ENCODE data around the gene SLC39A11. TPM values are rescaled to one million over a fixed set of nuclear protein-coding genes. Genes with fewer than 3 reads are reported as not detected.

The SLC39A11 gene
- total and polyA plus RNA-seq, 2 of the 13 experiments (the other 11 are each of a cell fraction or from before 2014, with no cell fraction given): 17.2 to 31.5 TPM

DNA sequence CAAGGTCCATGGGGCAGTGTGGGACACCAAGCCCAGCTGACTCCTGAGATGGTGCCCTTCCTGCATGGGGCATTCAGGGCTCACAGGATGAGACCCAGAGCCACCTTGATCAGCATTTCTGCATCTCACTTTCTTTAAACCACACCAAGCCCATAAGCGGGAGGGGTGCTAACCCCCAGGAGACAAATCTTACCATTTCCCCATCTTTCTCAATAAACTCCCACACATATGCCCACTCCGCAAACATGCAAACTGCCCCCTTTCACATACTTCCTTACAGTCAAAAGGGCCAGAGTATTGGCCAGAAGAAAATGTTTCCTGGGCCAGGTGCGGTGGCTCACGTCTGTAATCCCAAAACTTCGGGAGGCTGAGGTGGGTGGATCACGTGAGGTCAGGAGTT, 3.7 kb upstream of the SLC39A11 start:
- Histone ChIP-seq H3K9me3 (ENCODE audit: low read length) (no peaks in the 10 kb centered on the region), H4K20me1 (ENCODE audit: insufficient read depth, low read length) (no peaks in the 10 kb centered on the region), H3K9ac (ENCODE audit: insufficient read depth, low read depth, low read length) (no peak overlapping the region), H3K4me1 (ENCODE audit: insufficient read depth, low read length) (peaks cover 13% of the 10 kb centered on the region), H3K27me3 (ENCODE audit: control insufficient read depth in 1 of 2, insufficient read depth in 2 of 2, low read length in 2 of 2) (peaks cover 0 to 38% of the 10 kb centered on the region in 2 experiments; a peak in 3 of 5 replicates), H3K4me2 (ENCODE audit: low read depth, low read length) (no peak overlapping the region), H3K79me2 (ENCODE audit: insufficient read depth, low read length) (peaks cover 9% of the 10 kb centered on the region), H3K27ac (ENCODE audit: extremely low read length, insufficient read depth, low read length) (no peak overlapping the region), H2AFZ (ENCODE audit: low read length) (no peak overlapping the region), H3K4me3 (replicated peaks in 1 of 3; ENCODE audit: insufficient read depth in 1 of 3, low read depth in 2 of 3, low read length in 3 of 3) (no peak overlapping the region), H3K36me3 (replicated peaks in 1 of 2; ENCODE audit: control insufficient read depth in 1 of 2, insufficient read depth in 2 of 2, low read length in 2 of 2) (no peaks in the 10 kb centered on the region)
- ATAC-seq (no peak), DNase-seq (ENCODE audit: low spot score) (no peak), FAIRE-seq (no peak)
- ChIA-PET POLR2A (no interaction called here), CTCF (ENCODE audit: low intra/inter-chr PET ratio, low total read pairs) (no interaction called here)
- intact Hi-C loops (cut with micrococcal nuclease; ENCODE audit: unreplicated experiment) (no loop called here), in situ Hi-C loops (cut with HindIII; ENCODE audit: extremely low pct_ligation_motif_present, low pct_unique_long_range_greater_than_20kb) (loop anchor here (10.0 kb wide), 1 partner anchor 531 kb away; no protein-coding TSS in a partner anchor)
- no peak for TF ChIP-seq ZNF772 (CRISPR knock-in tag; IDR thresholded peaks at IDR 0.05)
- TF ChIP-seq CREB1 (IDR thresholded peaks at IDR 0.05): no peak
- no peak for TF ChIP-seq CREB1 (CRISPR knock-in tag; IDR thresholded peaks at IDR 0.05)
- no peak for TF ChIP-seq ZNF282 (IDR thresholded peaks at IDR 0.05; ENCODE audit: partially characterized antibody)
- TF ChIP-seq, protein P1, sequence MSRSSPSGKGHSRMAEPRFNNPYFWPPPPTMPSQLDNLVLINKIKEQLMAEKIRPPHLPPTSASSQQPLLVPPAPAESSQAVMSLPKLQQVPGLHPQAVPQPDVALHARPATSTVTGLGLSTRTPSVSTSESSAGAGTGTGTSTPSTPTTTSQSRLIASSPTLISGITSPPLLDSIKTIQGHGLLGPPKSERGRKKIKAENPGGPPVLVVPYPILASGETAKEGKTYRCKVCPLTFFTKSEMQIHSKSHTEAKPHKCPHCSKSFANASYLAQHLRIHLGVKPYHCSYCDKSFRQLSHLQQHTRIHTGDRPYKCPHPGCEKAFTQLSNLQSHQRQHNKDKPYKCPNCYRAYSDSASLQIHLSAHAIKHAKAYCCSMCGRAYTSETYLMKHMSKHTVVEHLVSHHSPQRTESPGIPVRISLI (CRISPR knock-in tag; IDR thresholded peaks at IDR 0.05; ENCODE audit: borderline replicate concordance): no peak
- TF ChIP-seq XBP1 (CRISPR knock-in tag; IDR thresholded peaks at IDR 0.05): no peak
- no peak for TF ChIP-seq STAG1 (CRISPR knock-in tag; IDR thresholded peaks at IDR 0.05)
- TF ChIP-seq ZNF460 (CRISPR knock-in tag; IDR thresholded peaks at IDR 0.05; ENCODE audit: borderline replicate concordance): no peak
- no peak for TF ChIP-seq ZNF550 (CRISPR knock-in tag; IDR thresholded peaks at IDR 0.05; ENCODE audit: borderline replicate concordance)
- no peak for TF ChIP-seq GABPA (IDR thresholded peaks at IDR 0.05; ENCODE audit: low read depth, low read length)
- TF ChIP-seq GABPA (CRISPR knock-in tag; IDR thresholded peaks at IDR 0.05; ENCODE audit: low read depth): no peak
- no peak for TF ChIP-seq ARNTL (CRISPR knock-in tag; IDR thresholded peaks at IDR 0.05)
- TF ChIP-seq CHCHD3 (CRISPR knock-in tag; IDR thresholded peaks at IDR 0.05): no peak
- no TSS peak for BruUV-seq (replicated peaks)
- 49% methylated on average over 6 of the region's 6 CpGs for WGBS (ENCODE audit: low lambda C conversion rate)

Measured in HepG2 (cell line).